ENCODE measurements around the gene CEP70.
"Not testable (repeated sequence)": the region's sequence is repeated elsewhere in the genome, so short reads cannot be mapped to it uniquely, and the experiment has no call there.

CEP70 gene

DNA sequence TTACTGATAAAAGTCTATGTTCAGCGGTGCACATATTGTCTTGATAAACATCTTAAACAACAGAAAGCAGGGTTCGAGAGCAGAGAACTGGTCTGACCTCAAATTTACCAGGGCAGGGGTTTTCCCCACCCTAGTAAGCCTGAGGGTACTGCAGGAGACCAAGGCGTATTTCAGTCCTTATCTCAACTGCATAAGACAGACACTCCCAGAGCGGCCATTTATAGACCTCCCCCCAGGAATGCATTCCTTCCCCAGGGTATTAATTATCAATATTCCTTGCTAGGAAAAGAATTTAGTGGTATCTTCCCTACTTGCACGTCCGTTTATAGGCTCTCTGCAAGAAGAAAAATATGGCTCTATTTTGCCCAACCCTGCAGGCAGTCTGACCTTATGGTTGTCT is 107.5 kb downstream of the CEP70 start:
- H3K27me3 ChIP-seq (ENCODE audit: low read depth); H3K4me1 ChIP-seq; H3K9me3 ChIP-seq; H3K4me3 ChIP-seq; DNase-seq (ENCODE audit: low spot score in 2 of 2); H3K36me3 ChIP-seq (replicated peaks); in situ Hi-C loops (cut with MboI; ENCODE audit: low sequenced_read_pairs): not testable (repeated sequence)

DNA sequence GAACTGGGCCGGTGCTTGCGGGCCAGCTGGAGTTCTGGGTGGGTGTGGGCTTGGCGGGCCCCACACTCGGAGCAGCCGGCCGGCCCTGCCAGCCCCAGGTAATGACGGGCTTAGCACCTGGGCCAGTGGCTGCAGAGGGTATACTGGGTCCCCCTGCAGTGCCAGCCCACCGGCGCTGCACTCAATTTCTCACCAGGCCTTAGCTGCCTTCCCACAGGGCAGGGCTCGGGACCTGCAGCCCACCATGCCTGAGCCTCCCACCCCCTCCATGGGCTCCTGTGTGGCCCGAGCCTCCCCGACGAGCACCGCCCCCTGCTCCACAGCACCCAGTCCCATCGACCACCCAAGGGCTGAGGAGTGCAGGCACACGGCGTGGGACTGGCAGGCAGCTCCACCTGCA is 109.4 kb downstream of the CEP70 start:
- H3K4me3 ChIP-seq; H3K27me3 ChIP-seq (ENCODE audit: low read depth); in situ Hi-C loops (cut with MboI; ENCODE audit: low sequenced_read_pairs); H3K36me3 ChIP-seq (replicated peaks); DNase-seq (ENCODE audit: low spot score in 2 of 2); H3K9me3 ChIP-seq; H3K4me1 ChIP-seq: not testable (repeated sequence)

DNA sequence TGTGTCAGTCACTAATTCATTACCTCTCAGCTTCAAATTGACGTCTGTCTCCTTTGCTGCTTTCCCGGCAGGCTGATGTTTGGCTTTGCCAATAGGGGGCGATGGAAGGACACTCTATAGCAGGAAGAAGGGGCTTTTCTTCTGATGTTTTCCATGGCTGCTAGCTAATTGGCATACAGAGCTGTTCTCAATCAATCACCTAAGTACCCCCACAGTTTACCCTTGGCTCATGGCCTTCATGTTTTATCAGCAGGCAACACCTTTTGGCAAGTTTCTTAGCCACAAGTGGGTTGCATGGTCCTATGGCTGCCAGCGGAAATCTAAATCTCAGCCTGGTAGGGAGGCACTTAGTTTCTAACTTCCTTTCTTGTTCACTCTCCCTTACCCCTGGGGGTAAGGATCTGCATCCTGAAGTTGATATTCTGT is 114.6 kb downstream of the CEP70 start:
- no peaks in the 10 kb centered on the region for H3K27me3 ChIP-seq (ENCODE audit: low read depth)
- in situ Hi-C loops (cut with MboI; ENCODE audit: low sequenced_read_pairs) = loop anchor here (10.0 kb wide), 1 partner anchor 445 kb away; no protein-coding TSS in a partner anchor
- no peaks in the 10 kb centered on the region for H3K36me3 ChIP-seq (replicated peaks)
- H3K4me1 ChIP-seq = no peaks in the 10 kb centered on the region
- H3K4me3 ChIP-seq = no peak overlapping the region
- no peaks in the 10 kb centered on the region for H3K9me3 ChIP-seq
- DNase-seq (ENCODE audit: low spot score in 2 of 2) = peak; percentile 39 to 75

DNA sequence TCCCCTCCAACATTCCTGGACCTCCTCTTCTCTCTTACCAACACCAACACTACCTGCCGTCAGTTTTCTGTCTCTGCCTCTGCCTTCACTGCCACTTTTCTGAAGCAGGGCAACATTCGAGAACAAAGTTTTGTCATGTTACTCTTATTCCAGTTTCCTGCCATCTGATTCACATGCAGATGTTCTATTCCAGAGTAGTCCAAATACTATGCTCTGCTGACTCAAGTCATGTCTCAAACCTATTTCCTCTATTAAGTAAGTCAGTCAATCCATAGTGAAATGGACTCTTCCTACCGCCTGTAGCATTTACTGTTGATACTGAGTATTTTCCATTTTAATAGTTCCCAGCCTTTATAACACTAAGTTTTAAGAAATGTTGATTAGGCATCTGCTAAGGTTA is 116.3 kb downstream of the CEP70 start:
- no peaks in the 10 kb centered on the region for H3K9me3 ChIP-seq
- DNase-seq (ENCODE audit: low spot score in 2 of 2) = no peak
- in situ Hi-C loops (cut with MboI; ENCODE audit: low sequenced_read_pairs) = loop anchor here (10.0 kb wide), 1 partner anchor 447 kb away; no protein-coding TSS in a partner anchor
- no peaks in the 10 kb centered on the region for H3K4me1 ChIP-seq
- no peaks in the 10 kb centered on the region for H3K27me3 ChIP-seq (ENCODE audit: low read depth)
- H3K36me3 ChIP-seq (replicated peaks) = no peaks in the 10 kb centered on the region
- no peak overlapping the region for H3K4me3 ChIP-seq

DNA sequence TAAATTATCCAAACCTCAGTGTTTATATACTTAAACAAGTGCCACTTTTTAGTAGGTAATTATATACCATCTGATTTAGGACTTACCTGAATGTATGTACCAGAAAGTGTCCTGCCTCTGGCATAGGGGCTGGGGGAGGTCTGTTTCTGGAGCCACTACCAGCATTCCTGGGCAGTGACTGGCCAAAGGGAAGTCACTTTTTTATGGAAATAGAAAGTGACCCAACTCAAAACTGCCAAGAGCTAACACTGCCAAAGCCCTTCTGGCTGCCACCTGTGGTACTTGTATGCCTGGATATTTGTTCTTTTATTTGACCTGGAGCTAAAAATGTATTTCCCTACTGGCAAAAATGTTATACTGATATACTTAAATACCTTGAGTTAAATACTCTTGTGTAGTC is 116.9 kb downstream of the CEP70 start:
- no peaks in the 10 kb centered on the region for H3K27me3 ChIP-seq (ENCODE audit: low read depth)
- H3K4me1 ChIP-seq = no peaks in the 10 kb centered on the region
- H3K4me3 ChIP-seq = no peak overlapping the region
- H3K9me3 ChIP-seq = no peaks in the 10 kb centered on the region
- in situ Hi-C loops (cut with MboI; ENCODE audit: low sequenced_read_pairs) = loop anchor here (10.0 kb wide), 1 partner anchor 448 kb away; no protein-coding TSS in a partner anchor
- H3K36me3 ChIP-seq (replicated peaks) = no peaks in the 10 kb centered on the region
- no peak for DNase-seq (ENCODE audit: low spot score in 2 of 2)

DNA sequence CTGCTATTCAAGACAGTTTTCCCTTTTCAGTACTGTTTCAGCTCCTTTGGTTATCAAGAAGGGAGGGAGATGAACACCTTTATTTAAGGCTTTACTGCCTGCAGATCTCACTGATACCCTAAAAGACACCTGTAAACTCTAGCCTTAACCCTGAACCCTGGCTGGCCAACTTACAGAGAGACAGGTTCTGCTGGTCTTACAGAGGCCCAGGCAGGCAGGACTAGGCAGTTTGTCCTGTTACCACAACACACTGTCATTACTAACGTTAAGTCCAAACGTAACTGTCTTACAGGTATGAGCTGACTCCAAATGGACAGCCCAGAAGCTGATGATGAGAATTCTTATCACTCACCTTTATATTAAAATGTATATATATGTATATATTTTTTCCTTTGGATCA is 117.5 kb downstream of the CEP70 start:
- DNase-seq (ENCODE audit: low spot score in 2 of 2) = no peak
- H3K36me3 ChIP-seq (replicated peaks) = no peaks in the 10 kb centered on the region
- H3K4me3 ChIP-seq = no peak overlapping the region
- in situ Hi-C loops (cut with MboI; ENCODE audit: low sequenced_read_pairs) = loop anchor here (10.0 kb wide), 1 partner anchor 448 kb away; no protein-coding TSS in a partner anchor
- H3K4me1 ChIP-seq = no peaks in the 10 kb centered on the region
- no peaks in the 10 kb centered on the region for H3K27me3 ChIP-seq (ENCODE audit: low read depth)
- no peaks in the 10 kb centered on the region for H3K9me3 ChIP-seq

DNA sequence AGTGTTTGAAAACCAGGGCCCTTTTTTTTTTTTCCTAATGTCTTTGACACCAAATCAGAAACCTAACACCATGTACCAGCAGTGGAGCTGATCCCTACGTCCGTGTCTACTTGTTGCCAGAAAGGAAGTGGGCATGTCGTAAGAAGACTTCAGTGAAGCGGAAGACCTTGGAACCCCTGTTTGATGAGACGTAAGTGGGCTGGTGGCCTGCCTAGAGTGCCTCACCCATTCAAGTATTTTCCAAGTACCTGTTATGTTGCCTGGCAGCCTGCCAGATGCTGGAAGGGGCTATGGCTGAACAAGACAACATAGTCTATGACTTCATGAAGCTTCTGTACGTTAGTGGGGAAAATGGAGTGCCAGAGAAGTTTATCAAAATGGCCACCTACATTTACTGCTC is 119.9 kb downstream of the CEP70 start:
- no peak for DNase-seq (ENCODE audit: low spot score in 2 of 2)
- Histone ChIP-seq H3K27me3 (ENCODE audit: low read depth) (no peaks in the 10 kb centered on the region), H3K4me3 (no peak overlapping the region), H3K36me3 (replicated peaks) (no peaks in the 10 kb centered on the region), H3K4me1 (no peaks in the 10 kb centered on the region), H3K9me3 (no peaks in the 10 kb centered on the region)
- in situ Hi-C loops (cut with MboI; ENCODE audit: low sequenced_read_pairs) = loop anchor here (10.0 kb wide), 1 partner anchor 451 kb away; no protein-coding TSS in a partner anchor

DNA sequence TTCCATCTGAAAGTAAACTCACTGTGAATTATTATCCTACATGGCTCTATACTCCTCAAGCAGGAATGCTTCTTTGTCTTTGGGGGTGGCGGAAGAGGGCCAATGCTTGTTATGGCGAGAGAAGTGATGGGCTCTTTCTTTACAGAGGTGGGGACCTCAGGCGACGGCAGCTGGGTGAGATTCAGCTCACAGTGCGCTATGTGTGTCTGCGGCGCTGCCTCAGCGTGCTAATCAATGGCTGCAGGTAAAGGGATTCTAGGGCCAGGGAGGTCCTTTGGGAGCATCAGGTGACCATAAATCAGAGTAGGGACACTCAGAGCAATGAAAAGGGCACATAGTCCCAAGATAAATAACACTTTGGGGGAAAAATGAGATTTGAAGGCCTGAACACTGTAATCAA is 120.7 kb downstream of the CEP70 start:
- in situ Hi-C loops (cut with MboI; ENCODE audit: low sequenced_read_pairs) = loop anchor here (10.0 kb wide), 1 partner anchor 451 kb away; no protein-coding TSS in a partner anchor
- no peaks in the 10 kb centered on the region for H3K4me1 ChIP-seq
- H3K9me3 ChIP-seq = no peaks in the 10 kb centered on the region
- no peak overlapping the region for H3K4me3 ChIP-seq
- DNase-seq (ENCODE audit: low spot score in 2 of 2) = no peak
- no peaks in the 10 kb centered on the region for H3K36me3 ChIP-seq (replicated peaks)
- no peaks in the 10 kb centered on the region for H3K27me3 ChIP-seq (ENCODE audit: low read depth)

DNA sequence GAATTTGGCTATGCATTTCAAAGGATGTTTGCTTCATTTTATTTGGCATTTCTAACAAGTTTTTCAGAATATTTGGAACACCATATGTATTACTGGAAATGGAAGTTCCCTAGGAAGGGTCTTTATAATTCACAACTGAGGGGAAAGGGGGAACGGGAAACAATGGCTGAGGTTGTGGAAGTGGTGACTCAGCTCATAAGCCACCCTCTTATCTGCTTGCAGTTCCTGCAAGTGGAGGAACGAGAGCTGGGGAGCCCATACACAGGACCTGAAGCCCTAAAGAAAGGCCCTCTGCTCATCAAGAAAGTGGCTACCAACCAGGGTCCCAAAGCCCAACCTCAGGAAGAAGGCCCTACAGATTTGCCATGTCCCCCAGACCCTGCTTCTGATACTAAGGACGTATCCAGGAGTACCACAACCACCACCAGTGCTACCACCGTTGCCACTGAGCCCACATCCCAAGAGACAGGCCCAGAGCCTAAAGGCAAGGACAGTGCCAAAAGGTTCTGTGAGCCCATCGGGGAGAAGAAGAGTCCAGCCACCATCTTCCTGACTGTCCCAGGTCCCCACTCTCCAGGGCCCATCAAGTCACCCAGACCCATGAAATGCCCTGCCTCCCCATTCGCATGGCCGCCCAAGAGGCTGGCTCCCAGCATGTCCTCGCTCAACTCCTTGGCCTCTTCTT is 121.8 kb downstream of the CEP70 start:
- no peaks in the 10 kb centered on the region for H3K9me3 ChIP-seq
- no peak for DNase-seq (ENCODE audit: low spot score in 2 of 2)
- H3K27me3 ChIP-seq (ENCODE audit: low read depth) = no peaks in the 10 kb centered on the region
- H3K36me3 ChIP-seq (replicated peaks) = no peaks in the 10 kb centered on the region
- no peak overlapping the region for H3K4me3 ChIP-seq
- in situ Hi-C loops (cut with MboI; ENCODE audit: low sequenced_read_pairs) = loop anchor here (10.0 kb wide), 1 partner anchor 453 kb away; no protein-coding TSS in a partner anchor
- no peaks in the 10 kb centered on the region for H3K4me1 ChIP-seq

DNA sequence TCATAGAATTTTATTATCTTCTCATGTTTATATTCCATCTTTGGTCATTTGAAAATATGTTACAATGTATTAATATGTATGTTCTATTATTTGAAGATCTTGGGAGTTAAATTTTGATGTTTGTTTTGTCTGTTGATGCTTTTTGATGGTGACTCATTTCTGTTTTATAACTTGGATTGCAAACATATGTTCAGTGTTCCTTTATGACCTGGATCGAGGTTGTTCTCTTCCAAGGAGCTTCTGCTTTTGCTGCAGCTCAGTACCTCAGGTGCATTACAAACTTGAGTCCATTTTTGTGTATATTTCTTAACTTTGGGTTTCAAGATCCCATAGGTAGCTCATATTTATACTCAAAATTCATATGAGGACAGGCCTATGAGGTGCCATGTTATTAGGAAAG is 122.6 kb downstream of the CEP70 start:
- Histone ChIP-seq H3K9me3 (no peaks in the 10 kb centered on the region), H3K27me3 (ENCODE audit: low read depth) (no peaks in the 10 kb centered on the region), H3K4me3 (no peak overlapping the region), H3K36me3 (replicated peaks) (no peaks in the 10 kb centered on the region), H3K4me1 (no peaks in the 10 kb centered on the region)
- DNase-seq (ENCODE audit: low spot score in 2 of 2) = no peak
- in situ Hi-C loops (cut with MboI; ENCODE audit: low sequenced_read_pairs) = loop anchor here (10.0 kb wide), 1 partner anchor 453 kb away; no protein-coding TSS in a partner anchor

DNA sequence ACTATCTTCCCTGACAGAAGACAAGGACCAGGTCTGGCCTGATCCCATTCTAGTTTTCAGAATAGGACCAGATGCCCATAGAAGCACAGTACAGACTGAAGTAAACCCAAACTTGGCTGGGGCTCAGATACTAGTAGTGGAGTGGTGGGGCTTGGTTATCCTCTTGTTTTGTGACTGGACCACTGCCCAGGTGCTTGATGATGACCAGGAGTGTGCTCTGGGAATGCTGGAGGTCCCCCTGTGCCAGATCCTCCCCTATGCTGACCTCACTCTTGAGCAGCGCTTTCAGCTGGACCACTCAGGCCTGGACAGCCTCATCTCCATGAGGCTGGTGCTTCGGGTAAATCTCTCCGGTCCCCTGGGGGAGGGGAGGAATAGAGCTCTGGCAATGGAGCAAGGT is 123.4 kb downstream of the CEP70 start:
- Histone ChIP-seq H3K4me3 (no peak overlapping the region), H3K27me3 (ENCODE audit: low read depth) (no peaks in the 10 kb centered on the region), H3K9me3 (no peaks in the 10 kb centered on the region), H3K36me3 (replicated peaks) (no peaks in the 10 kb centered on the region), H3K4me1 (no peaks in the 10 kb centered on the region)
- DNase-seq (ENCODE audit: low spot score in 2 of 2) = no peak
- in situ Hi-C loops (cut with MboI; ENCODE audit: low sequenced_read_pairs) = loop anchor here (10.0 kb wide), 1 partner anchor 454 kb away; no protein-coding TSS in a partner anchor

DNA sequence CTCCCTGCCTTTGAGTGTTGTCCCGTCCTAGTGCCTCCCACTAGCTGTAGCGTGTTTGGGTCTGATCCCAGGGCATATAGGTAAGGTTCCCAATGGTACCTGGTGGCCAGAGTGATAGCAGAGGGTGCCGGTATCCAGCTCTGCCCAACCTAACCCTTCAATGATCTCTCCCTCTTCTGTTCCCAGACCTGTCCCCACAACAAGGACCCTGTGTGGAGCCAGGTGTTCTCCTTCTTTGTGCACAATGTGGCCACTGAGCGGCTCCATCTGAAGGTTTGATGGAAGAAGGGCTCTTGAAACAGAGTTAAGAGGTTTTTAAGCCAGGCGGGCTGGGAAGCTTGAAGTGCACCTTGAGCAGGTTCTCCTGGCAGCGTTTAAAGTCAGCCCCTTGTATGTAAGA is 124.2 kb downstream of the CEP70 start:
- H3K36me3 ChIP-seq (replicated peaks) = no peaks in the 10 kb centered on the region
- DNase-seq (ENCODE audit: low spot score in 2 of 2) = no peak
- no peaks in the 10 kb centered on the region for H3K27me3 ChIP-seq (ENCODE audit: low read depth)
- no peaks in the 10 kb centered on the region for H3K9me3 ChIP-seq
- in situ Hi-C loops (cut with MboI; ENCODE audit: low sequenced_read_pairs) = loop anchor here (10.0 kb wide), 1 partner anchor 455 kb away; no protein-coding TSS in a partner anchor
- H3K4me1 ChIP-seq = no peaks in the 10 kb centered on the region
- H3K4me3 ChIP-seq = no peak overlapping the region

DNA sequence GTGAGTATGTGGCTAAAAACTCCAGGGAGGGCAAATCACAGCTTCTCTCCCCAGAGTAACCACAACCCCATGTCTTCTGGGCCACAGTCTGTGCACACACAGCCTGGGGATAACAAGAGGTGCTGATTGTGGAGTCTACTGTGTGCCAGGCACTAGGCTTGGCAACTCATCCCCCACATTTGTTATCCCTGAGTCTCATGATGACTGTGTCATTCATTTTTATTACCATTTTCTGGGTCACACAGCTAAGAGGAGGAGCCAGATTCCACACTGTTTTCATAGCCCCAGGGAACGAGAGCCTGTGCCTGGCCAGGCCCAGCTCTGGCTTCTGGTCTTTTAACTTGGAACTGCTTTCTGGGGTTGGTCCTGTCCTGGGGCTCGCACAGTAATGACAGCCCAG is 125.2 kb downstream of the CEP70 start:
- Histone ChIP-seq H3K4me1 (no peaks in the 10 kb centered on the region), H3K36me3 (replicated peaks) (no peaks in the 10 kb centered on the region), H3K9me3 (no peaks in the 10 kb centered on the region), H3K4me3 (no peak overlapping the region), H3K27me3 (ENCODE audit: low read depth) (no peaks in the 10 kb centered on the region)
- DNase-seq (ENCODE audit: low spot score in 2 of 2) = no peak
- in situ Hi-C loops (cut with MboI; ENCODE audit: low sequenced_read_pairs) = no loop called here

DNA sequence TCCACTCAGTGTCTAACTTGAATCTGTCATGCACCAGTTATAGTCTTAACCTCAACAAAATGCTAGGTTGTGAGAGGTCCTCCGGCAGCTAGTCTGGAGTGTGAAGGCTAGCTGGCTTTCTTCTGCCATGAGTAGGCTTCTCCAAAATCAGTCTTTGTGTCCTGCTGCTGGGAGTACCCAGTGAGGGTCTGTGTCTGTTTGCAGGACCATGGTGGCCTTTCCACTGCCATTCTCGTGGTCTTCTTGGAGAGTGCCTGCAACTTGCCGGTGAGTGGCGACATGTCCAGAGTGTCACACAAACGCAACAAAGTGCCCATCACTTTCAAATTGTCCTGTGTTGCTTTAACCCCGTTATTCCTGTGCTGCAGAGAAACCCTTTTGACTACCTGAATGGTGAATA is 125.6 kb downstream of the CEP70 start:
- DNase-seq (ENCODE audit: low spot score in 2 of 2) = no peak
- no peak overlapping the region for H3K4me3 ChIP-seq
- in situ Hi-C loops (cut with MboI; ENCODE audit: low sequenced_read_pairs) = no loop called here
- no peaks in the 10 kb centered on the region for H3K36me3 ChIP-seq (replicated peaks)
- H3K9me3 ChIP-seq = no peaks in the 10 kb centered on the region
- no peaks in the 10 kb centered on the region for H3K4me1 ChIP-seq
- no peaks in the 10 kb centered on the region for H3K27me3 ChIP-seq (ENCODE audit: low read depth)

Data from HAP-1 (cell line).